Activated CD4-positive, alpha-beta memory T cell treated with anti-CD3 and anti-CD28 coated beads, Interleukin-2, amount 10 ng/mL, durations not matched to agents 7 days and 5 days (primary cell): ENCODE data around the gene SUCO. TPM values are rescaled to one million over a fixed set of nuclear protein-coding genes. Genes with fewer than 3 reads are reported as not detected.
"Not testable (repeated sequence)": the region's sequence is repeated elsewhere in the genome, so short reads cannot be mapped to it uniquely, and the experiment has no call there.

Experiments
- CTCF ChIA-PET: fragments of 350-600 bp; sonication (Branson Sonifier 250); formaldehyde crosslinking; loops from one replicate; lab custom pipeline; 2021; ENCODE audit warnings: antibody characterized with exemption, inconsistent platforms; lab: Charles Lee
- POLR2A ChIA-PET: fragments of 350-600 bp; sonication (Branson Sonifier 250); formaldehyde crosslinking; loops from one replicate; lab custom pipeline; 2021; ENCODE audit warnings: antibody characterized with exemption; lab: Charles Lee
- DNase-seq: peaks from one replicate; pipeline ENCODE4 v3.0.0-alpha.2; 2020
- H3K27ac Mint-ChIP-seq: one replicate; pipeline ENCODE4 v1.8.0; 2021; ENCODE audit warnings: mild to moderate bottlenecking, mixed read lengths
- H3K27me3 Mint-ChIP-seq: one replicate; pipeline ENCODE4 v1.8.0; 2021; ENCODE audit warnings: mixed read lengths
- H3K36me3 Mint-ChIP-seq: one replicate; pipeline ENCODE4 v1.8.0; 2021; ENCODE audit warnings: low read depth, mixed read lengths
- H3K4me1 Mint-ChIP-seq: one replicate; pipeline ENCODE4 v1.8.0; 2021; ENCODE audit warnings: mixed read lengths
- H3K4me3 Mint-ChIP-seq: one replicate; pipeline ENCODE4 v1.8.0; 2021; ENCODE audit warnings: mild to moderate bottlenecking, mixed read lengths
- H3K9me3 Mint-ChIP-seq: one replicate; pipeline ENCODE4 v1.8.0; 2021; ENCODE audit warnings: mixed read lengths
- total RNA-seq, 2 experiments: library from RNA; stranded (reverse); gene quantifications; one replicate each; pipeline ENCODE4 v1.2.3, GENCODE V29; 2021

SUCO gene
- total RNA-seq = 10 to 100 TPM; 27.3 to 30.8 TPM

DNA sequence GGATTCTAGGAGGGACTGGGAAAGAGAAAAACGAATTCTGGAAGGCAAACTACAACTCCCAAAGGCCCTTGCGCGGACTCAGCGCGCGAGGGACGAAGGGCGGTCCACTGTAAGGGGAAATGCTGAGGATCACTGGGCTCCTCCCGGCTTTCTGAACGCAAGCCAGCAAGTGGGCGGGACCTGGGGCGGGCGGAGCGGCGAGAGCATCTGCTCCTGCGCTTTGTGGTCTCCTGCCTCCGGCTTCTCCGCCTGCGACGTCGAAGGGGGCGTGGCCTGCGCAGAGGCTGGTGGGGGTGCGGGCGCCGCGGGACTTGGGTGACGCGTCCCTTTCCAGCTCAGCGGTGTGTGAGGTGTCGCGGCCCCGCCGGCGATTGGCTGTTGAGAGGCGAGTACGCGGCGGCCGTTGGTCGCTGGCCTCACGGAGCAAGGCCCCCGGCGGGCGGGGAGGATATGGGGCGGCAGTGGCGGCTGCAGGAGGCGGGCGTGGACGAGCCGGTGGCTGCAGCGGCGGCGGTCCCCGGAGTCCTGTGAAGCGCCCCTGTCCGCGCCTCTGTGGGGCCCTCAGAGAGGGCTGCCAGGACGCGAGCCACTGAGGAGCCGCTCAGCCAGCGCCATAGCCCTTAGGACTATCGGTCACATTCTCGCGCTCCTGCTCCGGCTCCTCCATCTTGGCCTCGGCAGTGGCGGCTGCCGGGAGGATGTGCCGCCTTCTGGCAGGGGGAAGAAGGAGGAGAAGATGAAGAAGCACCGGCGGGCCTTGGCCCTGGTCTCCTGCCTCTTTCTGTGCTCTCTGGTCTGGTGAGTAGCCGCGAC is at the start of gene SUCO:
SUCO (plus strand) TSS at position 451 of the 813 bp plus-strand sequence; CDS start at position 737, 286 bp downstream.
- Mint-ChIP-seq H3K36me3 (peaks cover 7% of the 10 kb centered on the region), H3K4me3 (peak within 1 kb of the TSS; percentile 97), H3K27me3 (peaks cover 8% of the 10 kb centered on the region), H3K27ac (peak within 1 kb of the TSS; percentile 98), H3K9me3 (no peaks in the 10 kb centered on the region), H3K4me1 (peaks cover 49% of the 10 kb centered on the region)
- peak; percentile 100 for DNase-seq
- ChIA-PET CTCF (interaction anchor here (0.7 to 1.5 kb wide), 8 partner anchors 11 to 530 kb away, joined by 3 to 8 read pairs (median 4); no protein-coding TSS in a partner anchor), POLR2A (interaction anchor here (0.6 to 1.8 kb wide), 20 partner anchors 10 to 1489 kb away, joined by 3 to 8 read pairs (median 4); partner anchors contain the start of genes FASLG, GAS5, PRDX6 and PRRC2C)

GRCh38 chr1:172483448-172483847 is 49.5 kb upstream of the SUCO start:
- Mint-ChIP-seq H3K4me3 (no peak overlapping the region), H3K9me3 (no peaks in the 10 kb centered on the region), H3K27ac (no peak overlapping the region), H3K4me1 (peaks cover 9% of the 10 kb centered on the region), H3K36me3 (no peaks in the 10 kb centered on the region), H3K27me3 (peaks cover 12% of the 10 kb centered on the region)
- ChIA-PET CTCF (no interaction called here), POLR2A (no interaction called here)
- DNase-seq = no peak

- H3K4me3 Mint-ChIP-seq = no peak overlapping the region
- no peak overlapping the region for H3K27ac Mint-ChIP-seq
- no peak for DNase-seq
- POLR2A ChIA-PET = no interaction called here
- no peaks in the 10 kb centered on the region for H3K36me3 Mint-ChIP-seq
- CTCF ChIA-PET = no interaction called here
- H3K27me3 Mint-ChIP-seq = peaks cover 17% of the 10 kb centered on the region
- peaks cover 8% of the 10 kb centered on the region for H3K4me1 Mint-ChIP-seq
- H3K9me3 Mint-ChIP-seq = no peaks in the 10 kb centered on the region
These were observed 48.7 kb upstream of the SUCO start for GRCh38 chr1:172484252-172484651.

GRCh38 chr1:172485626-172486025 is 47.3 kb upstream of the SUCO start:
- no peak overlapping the region for H3K27ac Mint-ChIP-seq
- no peak for DNase-seq
- H3K27me3 Mint-ChIP-seq = peaks cover 19% of the 10 kb centered on the region
- ChIA-PET CTCF (interaction anchor here (0.6 kb wide), 1 partner anchor 34 kb away, joined by 3 read pairs; no protein-coding TSS in a partner anchor), POLR2A (no interaction called here)
- no peaks in the 10 kb centered on the region for H3K9me3 Mint-ChIP-seq
- no peaks in the 10 kb centered on the region for H3K36me3 Mint-ChIP-seq
- peaks cover 6% of the 10 kb centered on the region for H3K4me1 Mint-ChIP-seq
- H3K4me3 Mint-ChIP-seq = no peak overlapping the region

DNA sequence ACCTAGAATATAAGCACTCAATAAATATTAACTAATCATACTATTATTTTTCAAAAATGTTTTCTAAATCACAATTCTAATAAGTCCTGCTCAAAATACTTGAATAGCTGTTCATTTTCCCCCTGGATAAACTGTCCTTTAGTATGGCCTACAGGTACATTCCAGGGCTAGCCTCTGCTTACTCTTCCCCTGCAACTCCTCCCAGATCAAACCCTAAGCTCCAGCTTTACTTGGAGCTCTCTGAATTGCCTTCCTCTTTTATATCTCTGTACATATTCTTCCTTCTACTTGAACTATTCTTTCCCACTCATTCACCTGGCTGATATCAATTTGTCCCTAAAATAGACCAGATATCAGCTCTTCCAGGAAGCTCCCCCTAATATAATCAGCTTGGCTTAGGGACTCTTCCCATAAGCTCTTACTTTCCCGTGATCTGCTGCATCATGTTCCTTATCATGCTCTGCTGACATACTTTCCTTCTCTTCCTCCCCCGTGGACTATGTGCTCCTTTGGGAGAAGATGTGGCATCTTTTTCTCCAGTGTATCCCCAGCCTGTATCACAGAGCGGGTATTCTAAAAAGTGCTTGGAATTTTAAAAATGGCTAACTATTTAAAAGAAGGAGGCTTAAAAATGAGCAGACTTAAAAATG is 46.0 kb upstream of the SUCO start:
- no peak for DNase-seq
- no peak overlapping the region for H3K27ac Mint-ChIP-seq
- H3K4me3 Mint-ChIP-seq = no peak overlapping the region
- ChIA-PET CTCF (interaction anchor here (1.5 kb wide), 1 partner anchor 233 kb away, joined by 3 read pairs; no protein-coding TSS in a partner anchor), POLR2A (no interaction called here)
- H3K9me3 Mint-ChIP-seq = no peaks in the 10 kb centered on the region
- no peaks in the 10 kb centered on the region for H3K36me3 Mint-ChIP-seq
- H3K27me3 Mint-ChIP-seq = peaks cover 26% of the 10 kb centered on the region
- H3K4me1 Mint-ChIP-seq = peaks cover 6% of the 10 kb centered on the region

- CTCF ChIA-PET = interaction anchor here (1.5 kb wide), 1 partner anchor 232 kb away, joined by 3 read pairs; no protein-coding TSS in a partner anchor
- Mint-ChIP-seq H3K36me3 (no peaks in the 10 kb centered on the region), H3K4me1 (peaks cover 6% of the 10 kb centered on the region), H3K27me3 (peaks cover 33% of the 10 kb centered on the region), H3K9me3 (no peaks in the 10 kb centered on the region), H3K27ac (no peak overlapping the region), H3K4me3 (no peak overlapping the region)
- no peak for DNase-seq
- POLR2A ChIA-PET = no interaction called here
These were observed 45.4 kb upstream of the SUCO start for GRCh38 chr1:172487550-172487949.

GRCh38 chr1:172488393-172488792 is 44.6 kb upstream of the SUCO start:
- Mint-ChIP-seq H3K36me3 (no peaks in the 10 kb centered on the region), H3K27me3 (peaks cover 33% of the 10 kb centered on the region), H3K4me1 (peaks cover 6% of the 10 kb centered on the region), H3K9me3 (no peaks in the 10 kb centered on the region), H3K27ac (no peak overlapping the region), H3K4me3 (no peak overlapping the region)
- POLR2A ChIA-PET = no interaction called here
- CTCF ChIA-PET = no interaction called here
- DNase-seq = no peak

- peaks cover 6% of the 10 kb centered on the region for H3K4me1 Mint-ChIP-seq
- no peak overlapping the region for H3K4me3 Mint-ChIP-seq
- peaks cover 32% of the 10 kb centered on the region for H3K27me3 Mint-ChIP-seq
- H3K36me3 Mint-ChIP-seq = no peaks in the 10 kb centered on the region
- POLR2A ChIA-PET = no interaction called here
- CTCF ChIA-PET = no interaction called here
- no peaks in the 10 kb centered on the region for H3K9me3 Mint-ChIP-seq
- H3K27ac Mint-ChIP-seq = no peak overlapping the region
- DNase-seq = no peak
These were observed 43.1 kb upstream of the SUCO start for GRCh38 chr1:172489847-172490246.

DNA sequence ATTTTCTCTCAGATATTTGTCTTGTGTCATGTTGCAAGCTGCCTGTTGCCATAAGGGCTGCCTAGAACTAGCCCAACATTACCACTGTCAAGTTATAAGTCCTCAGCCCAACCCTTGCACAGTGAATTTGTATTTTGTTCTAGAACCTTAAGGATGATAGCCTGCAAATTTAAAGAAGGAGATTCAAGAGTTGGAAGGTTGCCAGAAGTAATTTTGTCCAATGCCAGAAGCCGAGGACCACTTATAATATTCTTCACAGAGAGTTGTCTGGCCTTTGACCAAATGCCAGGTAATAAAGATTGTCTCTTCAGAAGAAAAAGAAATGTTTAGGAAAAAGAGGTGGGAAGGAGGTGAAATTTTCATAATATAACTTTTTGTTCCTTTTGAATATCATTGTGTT is 40.5 kb upstream of the SUCO start:
- Mint-ChIP-seq H3K4me3 (no peak overlapping the region), H3K4me1 (peaks cover 5% of the 10 kb centered on the region), H3K27me3 (peaks cover 25% of the 10 kb centered on the region), H3K36me3 (no peaks in the 10 kb centered on the region), H3K27ac (no peak overlapping the region), H3K9me3 (no peaks in the 10 kb centered on the region)
- DNase-seq = no peak
- POLR2A ChIA-PET = no interaction called here
- CTCF ChIA-PET = no interaction called here

GRCh38 chr1:172494166-172494565 is 38.8 kb upstream of the SUCO start:
- peaks cover 19% of the 10 kb centered on the region for H3K27me3 Mint-ChIP-seq
- H3K27ac Mint-ChIP-seq = no peak overlapping the region
- no peak overlapping the region for H3K4me3 Mint-ChIP-seq
- ChIA-PET CTCF (no interaction called here), POLR2A (no interaction called here)
- no peaks in the 10 kb centered on the region for H3K4me1 Mint-ChIP-seq
- no peaks in the 10 kb centered on the region for H3K36me3 Mint-ChIP-seq
- no peaks in the 10 kb centered on the region for H3K9me3 Mint-ChIP-seq
- no peak for DNase-seq

DNA sequence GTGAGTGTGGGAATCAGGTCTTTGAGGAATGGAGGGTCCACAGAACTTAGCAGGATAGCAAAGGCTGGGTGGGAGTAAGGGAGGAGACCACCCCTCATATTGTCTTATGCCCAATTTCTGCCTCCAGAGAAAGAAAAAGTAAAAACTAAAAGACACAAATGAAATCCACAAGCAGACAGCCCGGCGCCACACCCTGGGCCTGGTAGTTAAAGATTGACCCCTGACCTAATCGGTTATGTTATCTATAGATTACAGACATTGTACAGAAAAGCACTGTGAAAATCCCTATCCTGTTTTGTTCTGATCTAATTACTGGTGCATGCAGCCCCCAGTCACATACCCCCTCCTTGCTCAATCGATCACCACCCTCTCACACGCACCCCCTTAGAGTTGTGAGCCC is 36.8 kb upstream of the SUCO start:
- DNase-seq, H3K4me3 Mint-ChIP-seq, H3K4me1 Mint-ChIP-seq, CTCF ChIA-PET, H3K36me3 Mint-ChIP-seq, H3K27ac Mint-ChIP-seq, POLR2A ChIA-PET, H3K9me3 Mint-ChIP-seq: not testable (repeated sequence)
- H3K27me3 Mint-ChIP-seq = peaks cover 11% of the 10 kb centered on the region

GRCh38 chr1:172496678-172497077 is 36.3 kb upstream of the SUCO start:
- Mint-ChIP-seq H3K27me3 (peaks cover 9% of the 10 kb centered on the region), H3K27ac (no peak overlapping the region), H3K4me3 (no peak overlapping the region), H3K4me1 (no peaks in the 10 kb centered on the region), H3K9me3 (no peaks in the 10 kb centered on the region), H3K36me3 (no peaks in the 10 kb centered on the region)
- ChIA-PET POLR2A (no interaction called here), CTCF (no interaction called here)
- DNase-seq = no peak

- CTCF ChIA-PET = no interaction called here
These were observed 35.7 kb upstream of the SUCO start for GRCh38 chr1:172497230-172497629.

More at GRCh38 chr1:172497230-172497629, 35.7 kb upstream of the SUCO start:
- Mint-ChIP-seq H3K9me3 (no peaks in the 10 kb centered on the region), H3K27ac (no peak overlapping the region), H3K4me1 (no peaks in the 10 kb centered on the region), H3K4me3 (no peak overlapping the region), H3K27me3 (peaks cover 6% of the 10 kb centered on the region), H3K36me3 (no peaks in the 10 kb centered on the region)
- DNase-seq = no peak
- POLR2A ChIA-PET = no interaction called here
